Measurements from ENCODE around the gene NIPAL3.

- TF ChIP-seq, protein P1, sequence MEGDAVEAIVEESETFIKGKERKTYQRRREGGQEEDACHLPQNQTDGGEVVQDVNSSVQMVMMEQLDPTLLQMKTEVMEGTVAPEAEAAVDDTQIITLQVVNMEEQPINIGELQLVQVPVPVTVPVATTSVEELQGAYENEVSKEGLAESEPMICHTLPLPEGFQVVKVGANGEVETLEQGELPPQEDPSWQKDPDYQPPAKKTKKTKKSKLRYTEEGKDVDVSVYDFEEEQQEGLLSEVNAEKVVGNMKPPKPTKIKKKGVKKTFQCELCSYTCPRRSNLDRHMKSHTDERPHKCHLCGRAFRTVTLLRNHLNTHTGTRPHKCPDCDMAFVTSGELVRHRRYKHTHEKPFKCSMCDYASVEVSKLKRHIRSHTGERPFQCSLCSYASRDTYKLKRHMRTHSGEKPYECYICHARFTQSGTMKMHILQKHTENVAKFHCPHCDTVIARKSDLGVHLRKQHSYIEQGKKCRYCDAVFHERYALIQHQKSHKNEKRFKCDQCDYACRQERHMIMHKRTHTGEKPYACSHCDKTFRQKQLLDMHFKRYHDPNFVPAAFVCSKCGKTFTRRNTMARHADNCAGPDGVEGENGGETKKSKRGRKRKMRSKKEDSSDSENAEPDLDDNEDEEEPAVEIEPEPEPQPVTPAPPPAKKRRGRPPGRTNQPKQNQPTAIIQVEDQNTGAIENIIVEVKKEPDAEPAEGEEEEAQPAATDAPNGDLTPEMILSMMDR (IDR thresholded peaks at IDR 0.05 in 4 of 5, conservative IDR thresholded peaks at IDR 0.05 in 1 of 5), result no peak
- no peak for TF ChIP-seq POLR2A (IDR thresholded peaks at IDR 0.05)
Observed at GRCh38 chr1:24421502-24421901, 5.9 kb downstream of the NIPAL3 start.
